Measurements from ENCODE around the gene USP36. TPM values are rescaled to one million over a fixed set of nuclear protein-coding genes. Genes with fewer than 3 reads are reported as not detected.

The USP36 gene
- total and polyA plus RNA-seq, 9 of the 15 experiments (the other 6 are each of a cell fraction or from before 2014, with no cell fraction given) = 6.4 to 72.8 (median 22.5) TPM

DNA sequence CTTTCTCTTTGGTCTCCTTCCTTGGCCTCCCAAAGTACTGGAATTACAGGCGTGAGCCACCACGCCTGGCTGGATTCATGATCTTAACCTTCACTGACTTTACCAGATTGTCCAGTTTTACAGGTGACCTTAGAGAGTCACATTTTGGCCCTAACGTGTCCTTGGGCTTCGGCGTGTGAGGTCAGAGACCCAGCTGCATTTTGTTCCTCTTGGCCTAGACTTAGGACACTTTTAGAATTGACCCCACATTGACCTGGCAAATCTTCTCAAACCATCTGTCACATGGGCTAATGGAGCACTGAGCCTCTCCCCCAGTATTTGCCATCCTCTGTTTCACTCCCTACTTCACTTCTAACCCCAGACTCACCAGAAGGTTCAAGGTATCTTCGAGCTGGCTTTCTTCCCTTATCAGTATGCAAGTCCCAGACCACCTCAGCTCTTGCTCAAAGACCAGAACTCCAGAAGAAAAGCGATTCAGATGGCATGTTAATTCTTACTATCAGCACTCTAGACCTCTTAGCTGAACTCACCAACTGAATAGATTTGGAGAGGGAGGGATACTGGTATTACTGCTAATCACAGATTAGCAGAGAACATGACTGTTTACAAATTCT is 56.8 kb downstream of the USP36 start (continued):
- TF ChIP-seq KLF16 (IDR thresholded peaks at IDR 0.05) = peak; percentile 81
- peak; percentile 69; the same call in 1 of the 2 replicates for TF ChIP-seq SMAD4 (CRISPR knock-in tag; conservative IDR thresholded peaks at IDR 0.05)
- TF ChIP-seq TEAD2 (tag; IDR thresholded peaks at IDR 0.05) = no peak
- no peak for TF ChIP-seq SRF (CRISPR knock-in tag; IDR thresholded peaks at IDR 0.05)
- TF ChIP-seq HDAC2 (IDR thresholded peaks at IDR 0.05) = 0 out of 2 replicates have a peak, but pooled peaks have one; percentile 25
- TF ChIP-seq KAT8 (IDR thresholded peaks at IDR 0.05; ENCODE audit: low read depth) = no peak
- no peak for TF ChIP-seq IFI16 (CRISPR knock-in tag; IDR thresholded peaks at IDR 0.05)
- TF ChIP-seq, protein P1, sequence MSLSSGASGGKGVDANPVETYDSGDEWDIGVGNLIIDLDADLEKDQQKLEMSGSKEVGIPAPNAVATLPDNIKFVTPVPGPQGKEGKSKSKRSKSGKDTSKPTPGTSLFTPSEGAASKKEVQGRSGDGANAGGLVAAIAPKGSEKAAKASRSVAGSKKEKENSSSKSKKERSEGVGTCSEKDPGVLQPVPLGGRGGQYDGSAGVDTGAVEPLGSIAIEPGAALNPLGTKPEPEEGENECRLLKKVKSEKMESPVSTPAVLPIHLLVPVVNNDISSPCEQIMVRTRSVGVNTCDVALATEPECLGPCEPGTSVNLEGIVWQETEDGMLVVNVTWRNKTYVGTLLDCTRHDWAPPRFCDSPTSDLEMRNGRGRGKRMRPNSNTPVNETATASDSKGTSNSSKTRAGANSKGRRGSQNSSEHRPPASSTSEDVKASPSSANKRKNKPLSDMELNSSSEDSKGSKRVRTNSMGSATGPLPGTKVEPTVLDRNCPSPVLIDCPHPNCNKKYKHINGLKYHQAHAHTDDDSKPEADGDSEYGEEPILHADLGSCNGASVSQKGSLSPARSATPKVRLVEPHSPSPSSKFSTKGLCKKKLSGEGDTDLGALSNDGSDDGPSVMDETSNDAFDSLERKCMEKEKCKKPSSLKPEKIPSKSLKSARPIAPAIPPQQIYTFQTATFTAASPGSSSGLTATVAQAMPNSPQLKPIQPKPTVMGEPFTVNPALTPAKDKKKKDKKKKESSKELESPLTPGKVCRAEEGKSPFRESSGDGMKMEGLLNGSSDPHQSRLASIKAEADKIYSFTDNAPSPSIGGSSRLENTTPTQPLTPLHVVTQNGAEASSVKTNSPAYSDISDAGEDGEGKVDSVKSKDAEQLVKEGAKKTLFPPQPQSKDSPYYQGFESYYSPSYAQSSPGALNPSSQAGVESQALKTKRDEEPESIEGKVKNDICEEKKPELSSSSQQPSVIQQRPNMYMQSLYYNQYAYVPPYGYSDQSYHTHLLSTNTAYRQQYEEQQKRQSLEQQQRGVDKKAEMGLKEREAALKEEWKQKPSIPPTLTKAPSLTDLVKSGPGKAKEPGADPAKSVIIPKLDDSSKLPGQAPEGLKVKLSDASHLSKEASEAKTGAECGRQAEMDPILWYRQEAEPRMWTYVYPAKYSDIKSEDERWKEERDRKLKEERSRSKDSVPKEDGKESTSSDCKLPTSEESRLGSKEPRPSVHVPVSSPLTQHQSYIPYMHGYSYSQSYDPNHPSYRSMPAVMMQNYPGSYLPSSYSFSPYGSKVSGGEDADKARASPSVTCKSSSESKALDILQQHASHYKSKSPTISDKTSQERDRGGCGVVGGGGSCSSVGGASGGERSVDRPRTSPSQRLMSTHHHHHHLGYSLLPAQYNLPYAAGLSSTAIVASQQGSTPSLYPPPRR (CRISPR knock-in tag; IDR thresholded peaks at IDR 0.05; ENCODE audit: borderline replicate concordance) = no peak
- TF ChIP-seq, protein P2, sequence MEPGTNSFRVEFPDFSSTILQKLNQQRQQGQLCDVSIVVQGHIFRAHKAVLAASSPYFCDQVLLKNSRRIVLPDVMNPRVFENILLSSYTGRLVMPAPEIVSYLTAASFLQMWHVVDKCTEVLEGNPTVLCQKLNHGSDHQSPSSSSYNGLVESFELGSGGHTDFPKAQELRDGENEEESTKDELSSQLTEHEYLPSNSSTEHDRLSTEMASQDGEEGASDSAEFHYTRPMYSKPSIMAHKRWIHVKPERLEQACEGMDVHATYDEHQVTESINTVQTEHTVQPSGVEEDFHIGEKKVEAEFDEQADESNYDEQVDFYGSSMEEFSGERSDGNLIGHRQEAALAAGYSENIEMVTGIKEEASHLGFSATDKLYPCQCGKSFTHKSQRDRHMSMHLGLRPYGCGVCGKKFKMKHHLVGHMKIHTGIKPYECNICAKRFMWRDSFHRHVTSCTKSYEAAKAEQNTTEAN (CRISPR knock-in tag; IDR thresholded peaks at IDR 0.05) = no peak
- TF ChIP-seq ZNF589 (CRISPR knock-in tag; IDR thresholded peaks at IDR 0.05; ENCODE audit: low read depth) = peak; percentile 47; the same call in 1 of the 2 replicates
- TF ChIP-seq SAFB (IDR thresholded peaks at IDR 0.05; ENCODE audit: borderline replicate concordance, low read depth, low read length) = no peak
- TF ChIP-seq GATAD2B (IDR thresholded peaks at IDR 0.05; ENCODE audit: borderline replicate concordance) = no peak
- TF ChIP-seq NCOA4 (IDR thresholded peaks at IDR 0.05; ENCODE audit: partially characterized antibody) = no peak
- TF ChIP-seq U2AF1 (optimal IDR thresholded peaks at IDR 0.05; ENCODE audit: low read depth, low read length) = no peak
- no peak for TF ChIP-seq MCM2 (IDR thresholded peaks at IDR 0.05; ENCODE audit: low read depth)
- TF ChIP-seq ZBTB1 (CRISPR knock-in tag; IDR thresholded peaks at IDR 0.05; ENCODE audit: borderline replicate concordance, low read depth) = no peak
- peak; percentile 94 for TF ChIP-seq CBFA2T3 (IDR thresholded peaks at IDR 0.05)
- TF ChIP-seq, protein P3, sequence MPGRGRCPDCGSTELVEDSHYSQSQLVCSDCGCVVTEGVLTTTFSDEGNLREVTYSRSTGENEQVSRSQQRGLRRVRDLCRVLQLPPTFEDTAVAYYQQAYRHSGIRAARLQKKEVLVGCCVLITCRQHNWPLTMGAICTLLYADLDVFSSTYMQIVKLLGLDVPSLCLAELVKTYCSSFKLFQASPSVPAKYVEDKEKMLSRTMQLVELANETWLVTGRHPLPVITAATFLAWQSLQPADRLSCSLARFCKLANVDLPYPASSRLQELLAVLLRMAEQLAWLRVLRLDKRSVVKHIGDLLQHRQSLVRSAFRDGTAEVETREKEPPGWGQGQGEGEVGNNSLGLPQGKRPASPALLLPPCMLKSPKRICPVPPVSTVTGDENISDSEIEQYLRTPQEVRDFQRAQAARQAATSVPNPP (IDR thresholded peaks at IDR 0.05; ENCODE audit: borderline replicate concordance, insufficient read depth, insufficient read length) = no peak
- peak; percentile 41; the same call in 1 of the 2 replicates for TF ChIP-seq NCOA1 (IDR thresholded peaks at IDR 0.05; ENCODE audit: low read depth)

Measured in K562 (cell line).